Stimulated activated CD8-positive, alpha-beta memory T cell treated with anti-CD3 and anti-CD28 coated beads, Interleukin-15, amount 100 ng/mL, for 48 hours (primary cell): ENCODE data around the gene RAB9A.
"Not testable (repeated sequence)": the region's sequence is repeated elsewhere in the genome, so short reads cannot be mapped to it uniquely, and the experiment has no call there.

Source experiments
- DNase-seq, 2 donors: peaks; one replicate each; pipeline ENCODE4 v3.0.0-alpha.2; 2020; ENCODE audit warnings: low read depth in 2 of 2

Gene RAB9A

DNA sequence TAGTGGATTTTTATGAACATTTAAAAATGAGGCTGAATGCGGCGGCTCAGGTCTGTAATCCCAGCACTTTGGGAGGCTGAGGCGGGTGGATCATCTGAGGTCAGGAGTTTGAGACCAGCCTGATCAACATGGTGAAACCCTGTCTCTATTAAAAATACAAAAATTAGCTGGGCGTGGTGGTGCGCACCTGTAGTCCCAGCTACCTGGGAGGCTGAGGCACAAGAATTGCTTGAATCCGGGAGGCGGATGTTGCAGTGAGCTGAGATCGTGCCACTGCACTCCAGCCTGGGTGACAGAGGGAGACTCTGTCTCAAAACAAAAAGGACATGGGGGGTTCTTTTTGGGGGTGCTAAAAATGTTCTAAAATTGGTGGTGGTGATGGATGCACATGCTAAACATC is 19.2 kb upstream of the RAB9A start:
- DNase-seq, result not testable (repeated sequence)

DNA sequence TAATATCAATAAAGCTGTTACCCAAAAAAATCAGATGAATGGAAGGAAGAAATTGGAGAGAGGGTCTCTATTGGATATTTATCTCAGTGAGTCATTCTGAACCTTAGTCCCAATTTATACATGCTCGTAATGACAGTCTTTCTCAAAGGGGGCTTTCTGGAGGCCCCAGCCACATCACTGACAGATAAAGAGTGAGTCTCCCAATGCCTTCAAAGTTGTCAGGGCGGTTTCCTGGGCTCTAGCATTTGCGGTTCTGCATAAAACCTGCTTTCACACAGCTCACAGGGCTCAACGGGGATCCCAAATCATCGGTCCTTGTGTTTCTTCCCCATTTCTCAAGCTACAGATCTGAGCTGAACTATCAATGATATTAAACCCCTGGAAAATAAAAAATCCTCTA is 18.7 kb upstream of the RAB9A start:
- DNase-seq, result no peak

DNA sequence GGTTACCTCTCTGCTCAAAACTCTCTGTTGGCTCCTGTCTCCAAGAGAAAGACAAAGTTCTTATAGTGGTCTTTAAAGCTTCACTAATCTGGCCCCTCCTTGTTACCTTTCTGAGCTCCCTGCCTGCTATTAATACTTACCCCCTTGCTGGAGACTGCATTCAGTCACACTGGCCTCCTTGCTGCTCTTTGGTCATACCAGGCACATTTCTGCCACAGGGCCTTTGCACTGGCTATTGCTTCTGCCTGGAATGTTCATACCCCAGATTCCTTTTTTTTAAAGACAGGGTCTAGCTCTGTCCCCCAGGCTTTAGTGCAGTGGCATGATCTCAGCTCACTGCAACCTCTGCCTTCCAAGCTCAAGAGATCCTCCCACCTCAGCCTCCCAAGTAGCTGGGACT is 15.9 kb upstream of the RAB9A start:
- DNase-seq, result no peak

DNA sequence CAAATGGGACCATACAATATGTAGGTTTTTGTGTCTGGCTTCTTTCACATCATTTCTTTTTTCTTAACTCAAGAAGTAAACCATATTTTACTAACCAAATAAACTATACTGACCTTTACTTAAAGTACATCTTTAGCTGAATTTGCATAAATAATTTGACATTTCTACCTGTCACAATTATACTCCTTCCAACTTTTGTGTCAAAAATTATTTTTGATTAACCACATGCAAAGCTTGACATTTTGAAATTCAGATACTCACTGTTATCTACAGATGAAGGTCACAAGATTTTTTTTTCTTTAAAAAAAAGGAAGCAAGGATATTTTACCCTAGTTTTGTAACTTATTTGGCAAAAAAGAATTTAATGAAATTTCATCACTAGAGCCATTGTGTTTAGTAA is 12.0 kb upstream of the RAB9A start:
- DNase-seq, result no peak

DNA sequence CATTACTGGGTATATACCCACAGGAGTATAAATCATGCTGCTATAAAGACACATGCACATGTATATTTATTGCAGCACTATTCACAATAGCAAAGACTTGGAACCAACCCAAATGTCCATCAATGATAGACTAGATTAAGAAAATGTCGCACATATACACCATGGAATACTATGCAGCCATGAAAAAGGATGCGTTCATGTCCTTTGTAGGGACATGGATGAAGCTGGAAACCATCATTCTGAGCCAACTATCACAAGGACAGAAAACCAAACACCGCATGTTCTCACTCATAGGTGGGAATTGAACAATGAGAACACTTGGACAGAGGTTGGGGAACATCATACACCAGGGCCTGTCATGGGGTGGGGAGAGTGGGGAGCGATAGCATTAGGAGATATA is 9.2 kb upstream of the RAB9A start:
- not testable (repeated sequence) for DNase-seq

DNA sequence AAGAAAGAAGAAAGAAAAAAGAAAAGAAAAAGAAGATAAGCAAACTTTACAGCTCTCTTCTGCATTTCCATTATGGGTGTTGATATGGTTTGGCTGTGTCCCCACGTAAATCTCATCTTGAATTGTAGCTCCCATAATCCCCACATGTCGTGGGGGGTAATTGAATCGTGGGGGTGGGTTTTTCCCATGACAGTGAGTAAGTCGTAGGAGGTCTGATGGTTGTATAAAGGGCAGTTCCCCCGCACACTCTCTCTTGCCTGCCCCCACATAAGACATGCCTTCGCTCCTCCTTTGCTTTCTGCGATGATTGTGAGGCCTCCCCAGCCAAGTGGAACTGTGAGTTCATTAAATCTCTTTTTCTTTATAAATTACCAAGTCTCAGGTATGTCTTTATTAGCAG is 7.3 kb upstream of the RAB9A start:
- DNase-seq, result no peak

DNA sequence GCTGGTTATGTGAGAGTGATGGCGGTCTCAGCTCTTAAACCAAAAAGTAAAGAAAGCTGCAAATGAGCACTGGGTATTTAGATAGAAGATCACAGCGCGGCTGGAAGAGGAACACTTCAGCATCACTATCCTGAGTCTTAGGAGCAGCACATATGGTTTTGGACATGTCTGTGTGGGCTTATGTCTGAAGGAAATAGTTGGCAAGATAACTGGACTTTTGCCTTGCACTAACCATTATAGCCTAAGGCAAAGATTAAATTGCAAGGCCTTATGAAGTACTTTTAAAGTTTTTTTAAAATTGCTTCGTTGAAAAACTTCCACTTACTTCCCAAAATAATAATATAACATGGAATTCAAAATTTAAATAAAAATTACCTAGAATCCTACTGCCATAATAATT is 4.6 kb upstream of the RAB9A start:
- DNase-seq, result no peak

DNA sequence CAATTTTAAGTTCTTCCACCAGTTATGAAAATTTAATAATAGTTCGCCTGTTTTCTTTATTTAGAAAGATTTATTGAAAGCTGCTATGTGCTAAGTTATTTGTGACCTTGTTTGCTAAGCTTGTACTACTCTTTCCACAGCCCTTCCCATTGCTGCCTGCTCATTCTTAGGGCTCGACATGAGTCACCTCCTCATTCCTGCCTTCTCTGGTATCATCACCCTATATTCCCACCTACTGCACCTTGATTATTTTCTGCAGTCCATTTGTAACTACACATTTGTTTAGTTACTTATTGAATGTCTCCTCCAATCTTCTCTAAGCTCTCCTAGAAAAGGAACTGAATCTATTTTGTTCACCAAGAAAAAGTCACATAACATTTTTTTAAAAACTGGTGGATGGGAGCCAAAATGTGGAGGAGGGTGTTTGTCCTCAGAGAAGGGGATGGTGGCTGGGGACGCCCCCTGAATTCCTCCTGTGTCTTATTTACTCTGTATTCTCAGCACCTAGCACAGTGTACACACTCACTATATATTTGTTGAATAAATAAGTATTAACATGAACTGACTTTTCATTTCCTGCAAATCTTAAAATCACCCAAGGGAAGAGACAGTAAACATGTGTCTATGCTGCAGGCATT is 3.7 kb upstream of the RAB9A start:
- DNase-seq, result no peak

DNA sequence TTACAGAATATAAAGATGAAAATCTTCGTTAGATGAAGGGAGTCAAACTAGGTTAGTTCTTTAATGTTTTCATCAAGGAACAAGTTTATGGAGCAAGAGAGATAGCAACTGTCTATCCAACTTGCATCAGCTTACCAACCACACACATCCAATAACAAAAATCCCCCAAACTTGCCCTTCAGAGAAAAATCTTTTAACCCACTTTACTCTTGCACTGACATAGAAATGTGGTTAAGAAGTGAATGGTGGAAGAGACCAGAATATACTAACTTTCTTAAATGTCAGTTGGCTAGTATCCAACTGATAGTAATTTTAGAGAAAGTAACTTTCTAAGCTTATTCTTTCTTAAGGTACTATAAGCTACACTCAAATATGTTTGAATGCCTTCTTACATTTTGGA is 1.7 kb upstream of the RAB9A start:
- no peak for DNase-seq

DNA sequence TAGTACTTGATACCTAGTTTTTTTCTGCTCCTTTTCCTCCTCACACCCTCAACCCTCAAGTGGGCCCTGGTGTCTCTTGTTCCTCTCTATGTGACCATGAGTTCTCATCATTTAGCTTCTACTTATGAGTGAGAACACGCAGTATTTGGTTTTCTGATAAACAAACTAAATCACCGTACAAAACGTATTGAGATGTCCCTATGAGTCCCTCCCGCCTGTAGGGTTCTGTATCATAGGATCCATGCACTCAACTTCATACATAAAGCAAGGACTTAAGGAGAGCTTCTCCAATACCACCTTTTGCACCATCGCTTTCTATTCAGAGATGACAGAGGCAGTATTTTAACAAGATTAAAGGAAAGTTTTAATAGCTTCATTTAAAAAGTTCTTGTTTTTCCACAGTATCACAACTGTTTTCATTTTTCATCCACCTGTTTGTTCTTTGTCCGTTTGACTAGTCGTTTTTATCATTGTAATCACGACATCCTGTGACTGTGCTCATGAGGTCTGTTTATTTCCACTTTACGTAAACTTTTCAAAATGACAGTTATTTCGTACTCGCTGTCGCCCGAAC is 457 bp upstream of the RAB9A start:
- no peak for DNase-seq

DNA sequence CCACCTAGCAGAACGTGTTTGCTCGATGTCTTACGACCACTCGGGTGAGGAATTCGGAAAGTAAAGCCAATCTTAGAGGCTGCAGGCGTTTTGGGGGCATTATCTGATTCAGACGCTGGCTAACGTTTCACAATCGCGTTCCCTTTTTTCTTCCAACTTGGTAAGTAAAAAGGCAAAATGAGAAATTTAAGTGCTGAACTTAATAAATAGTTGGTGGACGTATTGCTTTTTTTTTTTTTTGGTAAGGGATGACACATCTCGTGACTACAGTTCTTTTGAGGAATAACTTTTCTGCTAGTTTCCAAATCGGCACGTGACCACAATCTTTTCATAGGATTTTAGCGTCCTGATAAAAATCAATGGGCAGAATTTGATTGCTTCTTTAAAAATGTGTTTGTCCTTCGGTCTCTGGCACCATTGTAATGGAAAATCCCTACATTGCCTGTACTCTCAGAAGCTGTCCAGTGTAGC is 848 bp downstream of the RAB9A start:
- no peak for DNase-seq

DNA sequence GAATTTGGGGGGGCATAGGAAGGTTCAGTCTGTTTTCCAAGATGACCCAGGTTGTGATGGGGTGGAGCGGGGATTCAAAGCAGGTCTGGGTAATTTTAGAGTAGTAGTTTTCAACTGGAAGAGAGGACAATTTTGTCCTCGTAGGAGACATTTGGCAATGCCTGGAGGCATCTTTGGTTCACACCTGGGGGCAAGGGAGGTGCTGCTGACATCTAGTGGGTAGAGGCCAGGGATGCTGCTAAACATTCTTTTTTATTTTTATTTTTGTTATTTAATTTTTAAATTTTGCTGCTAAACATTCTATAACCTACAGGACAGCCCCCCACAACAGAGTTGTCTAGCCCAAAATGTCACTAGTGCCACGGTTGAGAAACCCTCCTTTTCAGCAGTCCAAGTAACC is 1.9 kb downstream of the RAB9A start:
- no peak for DNase-seq

DNA sequence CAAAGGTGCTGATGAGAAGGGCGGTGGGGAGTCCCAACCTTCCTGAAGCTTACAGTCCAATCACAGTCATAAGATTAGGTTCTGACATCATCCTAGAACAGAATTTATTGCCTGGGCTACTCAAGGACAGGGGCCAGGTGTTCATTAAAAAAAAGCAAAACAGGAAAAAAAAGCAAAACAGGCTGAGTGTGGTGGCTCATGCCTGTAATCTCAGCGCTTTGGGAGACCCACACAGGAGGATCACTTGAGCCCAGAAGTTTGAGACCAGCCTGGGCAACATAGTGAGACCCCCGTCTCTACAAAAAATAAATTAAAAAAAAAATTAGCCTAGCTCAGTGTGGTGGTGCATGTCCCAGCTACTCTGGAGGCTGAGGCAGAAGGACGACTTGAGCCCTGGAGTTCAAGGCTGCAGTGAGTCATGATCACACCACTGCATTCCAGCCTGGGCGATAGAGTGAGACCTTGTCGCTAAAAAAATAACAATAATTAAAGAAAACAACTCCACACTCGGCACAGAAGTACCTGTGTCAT is 3.0 kb downstream of the RAB9A start:
- DNase-seq, result no peak

DNA sequence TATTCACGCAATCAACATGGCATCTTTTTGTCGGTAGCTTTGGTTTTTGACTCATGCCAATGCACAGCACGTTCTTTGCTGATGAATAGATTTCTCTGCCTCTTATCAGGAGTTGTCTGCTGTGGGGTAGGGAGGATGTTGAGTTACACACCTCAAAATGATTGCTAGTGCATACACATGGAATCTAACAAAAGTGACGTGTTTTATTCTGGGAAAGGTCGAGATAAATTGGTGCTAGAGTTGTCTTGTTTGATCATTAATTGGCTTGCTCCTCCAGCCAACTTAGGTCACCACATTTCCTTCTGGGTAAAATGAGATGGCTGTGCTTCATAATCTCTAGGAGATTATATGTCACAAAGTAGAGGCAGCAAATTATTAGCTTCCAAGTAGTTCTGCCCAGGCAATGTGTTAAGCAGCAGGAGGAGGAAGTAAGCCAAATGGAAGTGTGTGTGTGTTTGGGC is 3.9 kb downstream of the RAB9A start:
- DNase-seq, result no peak

DNA sequence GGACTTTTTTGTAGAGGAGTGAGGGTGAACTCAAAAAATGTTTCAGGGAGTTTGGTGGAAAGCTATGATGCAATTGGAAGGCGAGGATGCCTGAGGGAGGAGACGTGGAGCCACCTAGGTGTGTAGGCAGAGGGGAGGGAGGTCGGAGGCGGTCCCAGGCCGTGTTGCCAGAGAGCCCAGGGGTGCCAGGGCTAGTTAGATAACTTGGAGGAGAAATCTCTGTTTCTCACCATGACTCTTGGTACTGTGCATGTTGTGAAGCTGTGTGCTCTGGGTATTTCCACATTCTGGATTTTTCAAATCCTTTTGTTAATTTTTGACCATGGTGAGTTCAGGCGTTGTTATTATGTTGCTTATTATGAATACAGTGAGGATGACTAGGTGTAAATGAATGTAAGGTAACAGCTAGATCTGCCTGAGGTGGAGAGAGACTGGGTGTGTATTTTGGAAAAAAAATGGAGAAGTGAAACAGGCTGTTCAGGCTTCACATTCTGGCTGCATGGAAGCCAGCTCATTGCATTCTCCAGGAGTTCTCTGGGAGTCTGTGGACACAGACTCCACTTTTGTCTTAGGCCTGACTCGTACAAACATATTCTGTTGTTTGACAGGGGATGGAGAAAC is 4.5 kb downstream of the RAB9A start:
- DNase-seq, result no peak

DNA sequence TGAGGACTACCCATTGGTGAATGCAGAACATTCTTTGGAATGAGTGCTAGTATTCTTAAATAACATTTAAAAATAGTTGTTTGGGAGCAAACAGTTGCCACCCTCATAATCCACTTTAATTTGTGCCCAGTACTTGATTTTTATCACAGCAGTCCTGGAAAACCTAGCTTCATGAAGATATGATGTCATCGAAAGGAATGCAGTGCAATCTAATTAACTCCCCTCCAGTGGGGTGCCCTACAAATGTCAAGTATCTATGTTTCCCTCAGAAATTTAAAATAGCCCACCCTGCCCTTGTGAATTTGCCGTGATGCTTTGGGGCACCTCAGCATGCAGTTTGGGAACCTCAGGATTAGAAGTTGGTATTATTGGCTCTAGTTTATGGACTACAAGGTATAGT is 5.4 kb downstream of the RAB9A start:
- no peak for DNase-seq

DNA sequence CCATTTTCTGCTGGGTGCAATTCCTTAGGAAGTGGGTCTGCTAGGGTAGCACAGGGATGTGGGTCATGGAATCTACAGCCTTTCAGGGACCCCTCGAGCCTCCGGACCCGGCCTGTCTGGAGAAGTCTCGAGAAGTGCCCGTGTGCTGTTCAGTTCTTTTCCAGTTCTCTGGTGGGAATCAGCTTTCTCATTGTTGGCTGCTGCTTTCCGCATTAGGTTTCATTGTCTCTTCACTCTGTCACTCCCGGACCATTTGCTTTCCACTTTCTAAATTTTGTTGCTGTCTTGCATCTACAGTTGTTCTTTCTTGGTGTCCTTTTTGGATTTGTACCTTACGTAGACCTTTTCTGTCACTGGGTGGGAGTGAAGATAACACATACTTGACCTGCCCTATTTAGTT is 6.1 kb downstream of the RAB9A start:
- no peak for DNase-seq

DNA sequence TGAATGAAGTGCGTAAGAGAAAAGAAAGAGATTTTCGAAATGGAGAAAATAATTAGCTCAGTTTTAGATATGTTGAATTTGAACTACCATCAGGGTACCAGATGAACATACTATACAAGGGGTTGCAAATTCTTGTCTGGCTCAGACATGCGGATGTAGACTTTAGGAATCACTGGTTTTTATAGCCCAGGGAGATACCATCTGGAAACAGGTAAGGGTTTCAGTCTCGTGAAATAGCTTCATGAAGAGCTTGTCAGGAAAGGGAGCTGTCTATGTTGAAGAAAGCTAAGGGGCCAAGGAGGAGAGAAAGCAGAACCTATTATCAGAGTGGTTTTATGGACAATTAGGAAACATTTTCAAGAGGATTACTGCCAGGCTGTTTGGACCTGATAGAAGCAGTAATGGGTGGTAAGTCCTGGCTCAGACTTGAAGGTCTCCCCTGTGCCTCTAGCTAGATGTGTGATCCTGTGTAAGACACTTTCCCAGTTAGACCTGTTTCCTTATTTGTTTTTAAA is 6.7 kb downstream of the RAB9A start:
- no peak for DNase-seq

DNA sequence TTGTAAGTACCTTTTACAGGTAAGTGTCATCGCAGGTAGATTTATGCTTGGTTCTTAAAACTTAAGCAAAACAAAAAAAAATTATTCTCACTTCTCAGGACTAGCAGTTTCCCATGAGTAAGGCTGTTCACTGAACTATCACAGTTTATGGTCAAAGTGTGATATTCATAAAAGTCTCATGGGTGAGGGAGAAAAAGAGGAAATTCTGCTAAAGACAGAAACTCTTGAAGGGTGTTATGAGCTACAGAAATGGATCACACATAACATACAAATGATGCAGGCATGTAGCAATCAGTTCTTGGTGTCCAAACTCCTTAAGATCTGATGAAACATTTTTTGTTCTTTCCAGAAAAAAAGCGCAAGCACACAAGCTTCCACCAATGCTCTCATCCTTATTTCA is 8.5 kb downstream of the RAB9A start:
- no peak for DNase-seq

DNA sequence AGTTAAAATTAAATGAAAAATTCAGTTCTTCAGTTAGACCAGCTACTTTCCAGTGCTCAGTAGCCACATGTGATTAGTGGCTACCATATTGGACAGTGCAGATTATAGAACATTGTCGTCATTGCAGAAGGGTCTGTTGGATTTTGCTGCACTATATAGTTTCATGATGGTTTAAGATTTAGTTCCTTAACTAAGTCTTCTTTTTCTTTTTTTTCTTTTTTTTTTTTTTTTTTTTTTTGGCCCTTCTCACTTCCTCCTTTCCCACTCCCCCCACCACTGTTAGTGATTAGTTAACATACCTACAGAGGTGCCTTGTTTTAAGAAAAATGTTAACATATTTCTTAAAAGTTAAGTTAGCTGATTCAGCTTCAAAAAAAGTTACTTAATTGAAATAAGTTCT is 9.0 kb downstream of the RAB9A start:
- DNase-seq, result no peak

DNA sequence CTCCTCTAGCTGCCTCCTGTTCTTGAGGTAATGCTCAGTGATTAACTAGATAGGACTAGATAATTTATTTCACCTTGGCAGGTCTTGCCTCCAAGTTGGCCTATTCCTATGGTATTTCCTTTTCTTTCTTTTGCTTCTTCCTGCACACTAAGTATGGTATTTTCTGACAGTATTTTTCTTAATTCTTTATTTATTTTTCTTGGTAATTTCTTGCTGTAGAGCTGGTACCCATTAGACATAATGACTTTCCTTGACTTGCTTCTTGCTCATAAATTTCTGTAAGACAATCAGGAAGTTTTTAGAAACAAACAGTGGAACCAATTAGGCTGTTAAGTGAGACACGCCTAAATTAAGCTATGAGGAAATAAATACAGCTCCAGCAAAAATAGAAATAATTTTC is 9.5 kb downstream of the RAB9A start:
- no peak for DNase-seq

DNA sequence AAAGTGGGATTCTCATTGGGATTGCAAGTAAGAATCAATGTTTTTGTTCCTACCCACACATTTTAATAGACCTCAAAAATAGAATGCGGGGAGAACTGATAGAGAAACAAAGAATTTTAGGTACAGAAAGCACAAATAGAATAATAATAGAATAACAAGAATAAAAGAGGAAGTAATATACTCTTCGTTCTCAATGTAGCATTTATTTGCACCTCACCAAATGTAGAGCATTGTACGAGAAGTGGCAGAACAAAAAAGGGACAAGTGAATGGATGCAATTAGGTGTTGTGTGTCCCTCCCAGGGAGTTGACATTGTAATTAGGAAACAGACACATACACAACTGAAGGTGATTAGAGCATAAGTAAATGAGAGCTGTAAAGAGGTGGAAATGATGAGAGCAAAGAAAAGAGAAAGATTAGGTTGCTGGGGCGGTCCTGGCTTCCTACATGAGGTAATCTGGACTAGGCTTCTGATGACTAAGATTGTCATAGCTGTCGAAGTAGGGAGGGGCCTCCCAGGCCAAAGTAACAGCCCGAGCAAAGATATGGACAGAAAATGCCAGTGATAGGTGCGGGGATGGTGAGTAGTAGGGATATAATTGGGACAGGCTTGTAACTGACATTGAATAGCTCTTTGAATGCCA is 10.4 kb downstream of the RAB9A start:
- no peak for DNase-seq

DNA sequence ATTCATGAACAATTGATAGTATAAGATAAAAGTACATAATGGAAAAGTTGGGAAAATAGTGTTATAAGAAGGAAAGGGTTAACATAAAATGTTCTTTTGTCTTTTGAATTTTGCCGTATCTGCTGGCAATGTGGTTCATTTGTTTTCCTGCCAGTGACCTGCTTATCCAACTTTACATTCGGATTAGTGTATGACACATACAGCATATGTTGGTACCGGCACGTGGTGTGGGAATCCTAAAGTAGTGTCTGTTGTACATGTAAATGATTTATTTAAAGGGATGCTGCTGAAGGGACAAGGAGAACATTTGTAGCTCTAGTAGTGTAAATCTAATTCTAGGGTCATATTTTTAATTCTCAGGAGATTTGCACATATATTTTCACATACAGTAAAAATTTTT is 11.5 kb downstream of the RAB9A start:
- DNase-seq, result no peak
